SK-N-MC (cell line): ENCODE data around the gene SPPL2A.

Experiments
- DNase-seq: peaks from one replicate; pipeline ENCODE4 v3.0.0-alpha.2; 2011; ENCODE audit warnings: low read depth, low spot score
- H3K27ac ChIP-seq: fragments of 200-600 bp; sonication (generic); 2 replicates; pipeline ENCODE4 v1.5.1; 2016; ENCODE audit warnings: mixed run types
- H3K36me3 ChIP-seq: fragments of 200-600 bp; sonication (generic); 2 replicates; pipeline ENCODE4 v1.6.1; 2017; ENCODE audit warnings: antibody characterized with exemption, low read length, mixed read lengths; ENCODE audit not compliant: insufficient read depth
- H3K4me3 ChIP-seq: fragments of 200-600 bp; sonication (generic); 2 replicates; pipeline ENCODE4 v1.5.1; 2016
- H3K9ac ChIP-seq: fragments of 200-600 bp; sonication (generic); 2 replicates; pipeline ENCODE4 v1.8.0; 2017; ENCODE audit warnings: mixed run types, mixed read lengths; ENCODE audit not compliant: insufficient read length
- H3K9me3 ChIP-seq: fragments of 200-600 bp; sonication (generic); 2 replicates; pipeline ENCODE4 v1.6.1; 2017; ENCODE audit warnings: low read depth, mild to moderate bottlenecking, antibody characterized with exemption, low read length, moderate library complexity, mixed read lengths
- EZH2 ChIP-seq: fragments of 200-600 bp; sonication (generic); IDR thresholded peaks from one replicate; pipeline ENCODE4 v1.6.1; 2017; ENCODE audit warnings: antibody characterized with exemption
- FOXP2 ChIP-seq: optimal IDR thresholded peaks from 2 replicates; pipeline ENCODE3; 2011; ENCODE audit warnings: mild to moderate bottlenecking, moderate library complexity; ENCODE audit not compliant: insufficient read depth; ENCODE audit errors: extremely low read length, control extremely low read depth
- POLR2AphosphoS5 ChIP-seq: IDR thresholded peaks from 2 replicates; pipeline ENCODE4 v1.6.1; 2012; ENCODE audit warnings: mild to moderate bottlenecking, low read depth, low read length, borderline replicate concordance

Gene SPPL2A

GRCh38 chr15:50753463-50753862, 12.0 kb downstream of the SPPL2A start:
- no peak overlapping the region for H3K4me3 ChIP-seq
- peaks cover 5% of the 10 kb centered on the region; the same call in 1 of the 2 replicates for H3K36me3 ChIP-seq
- H3K27ac ChIP-seq, result peak overlapping the region; percentile 62
- DNase-seq, result no peak
- no peak for TF ChIP-seq POLR2AphosphoS5
- no peak for TF ChIP-seq FOXP2
- TF ChIP-seq EZH2, result no peak
- H3K9me3 ChIP-seq, result no peaks in the 10 kb centered on the region
- H3K9ac ChIP-seq, result no peak overlapping the region

DNA sequence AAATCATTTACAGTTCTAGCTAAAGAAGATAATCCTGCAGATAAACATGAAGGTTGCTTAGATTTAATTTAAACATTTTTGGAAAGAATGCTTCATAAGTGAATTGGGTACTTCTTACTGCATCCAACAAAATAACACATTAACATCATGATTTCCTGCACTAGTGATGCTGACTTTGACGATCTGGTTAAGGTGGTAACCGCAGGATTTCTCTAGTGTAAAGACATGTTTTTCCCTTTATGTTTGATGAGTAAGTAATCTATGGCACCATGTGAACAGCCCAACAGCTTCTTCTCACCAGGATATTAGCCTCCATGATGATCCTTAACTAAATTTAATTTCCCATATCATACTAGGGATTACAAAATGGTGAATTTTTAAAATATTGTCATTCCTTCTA, 14.1 kb downstream of the SPPL2A start:
- Histone ChIP-seq H3K9me3 (no peaks in the 10 kb centered on the region), H3K27ac (no peak overlapping the region), H3K9ac (no peak overlapping the region), H3K36me3 (peaks cover 6% of the 10 kb centered on the region), H3K4me3 (no peak overlapping the region)
- TF ChIP-seq FOXP2, result no peak
- no peak for TF ChIP-seq POLR2AphosphoS5
- no peak for TF ChIP-seq EZH2
- DNase-seq, result no peak

DNA sequence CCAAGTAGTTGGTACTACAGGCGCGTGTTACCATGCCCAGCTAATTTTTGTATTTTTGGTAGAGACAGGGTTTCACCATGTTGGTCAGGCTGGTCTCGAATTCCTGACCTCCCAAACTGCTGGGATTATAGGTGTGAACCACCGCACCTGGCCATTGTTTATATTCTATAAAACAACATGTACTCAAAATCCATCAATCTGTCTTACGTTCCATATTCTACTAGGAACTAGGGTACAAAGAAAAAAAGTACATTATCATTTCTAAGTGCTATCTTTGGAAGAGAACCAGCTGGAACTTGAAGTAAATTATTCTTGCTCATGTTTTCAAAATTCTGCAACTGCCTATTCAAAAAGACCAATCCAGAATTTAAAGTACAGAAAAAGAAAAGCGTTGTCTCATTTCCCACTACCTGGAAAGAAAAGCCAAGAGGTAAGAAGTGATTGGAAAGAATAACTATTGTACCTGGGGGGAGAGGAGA, 15.2 kb downstream of the SPPL2A start:
- Histone ChIP-seq H3K27ac (no peak overlapping the region), H3K4me3 (no peak overlapping the region), H3K9me3 (no peaks in the 10 kb centered on the region), H3K9ac (no peak overlapping the region), H3K36me3 (peaks cover 8% of the 10 kb centered on the region)
- TF ChIP-seq POLR2AphosphoS5, result no peak
- TF ChIP-seq EZH2, result no peak
- TF ChIP-seq FOXP2, result no peak
- no peak for DNase-seq

GRCh38 chr15:50747523-50747922, 18.0 kb downstream of the SPPL2A start:
- no peak overlapping the region for H3K27ac ChIP-seq
- H3K36me3 ChIP-seq, result peaks cover 8% of the 10 kb centered on the region
- TF ChIP-seq FOXP2 (no peak), POLR2AphosphoS5 (no peak), EZH2 (no peak)
- no peak overlapping the region for H3K4me3 ChIP-seq
- H3K9me3 ChIP-seq, result no peaks in the 10 kb centered on the region
- DNase-seq, result no peak
- H3K9ac ChIP-seq, result no peak overlapping the region

- no peak for DNase-seq
- Histone ChIP-seq H3K36me3 (peaks cover 11% of the 10 kb centered on the region), H3K27ac (no peak overlapping the region), H3K9ac (no peak overlapping the region), H3K4me3 (no peak overlapping the region), H3K9me3 (no peaks in the 10 kb centered on the region)
- TF ChIP-seq FOXP2 (no peak), EZH2 (no peak), POLR2AphosphoS5 (no peak)
Measured at GRCh38 chr15:50744601-50745000, 20.9 kb downstream of the SPPL2A start.

GRCh38 chr15:50740955-50741354, 24.6 kb downstream of the SPPL2A start:
- no peaks in the 10 kb centered on the region for H3K9me3 ChIP-seq
- no peak overlapping the region for H3K27ac ChIP-seq
- H3K4me3 ChIP-seq, result no peak overlapping the region
- H3K36me3 ChIP-seq, result peaks cover 11% of the 10 kb centered on the region
- DNase-seq, result no peak
- no peak overlapping the region for H3K9ac ChIP-seq
- TF ChIP-seq POLR2AphosphoS5, result no peak
- TF ChIP-seq FOXP2, result no peak
- TF ChIP-seq EZH2, result no peak

DNA sequence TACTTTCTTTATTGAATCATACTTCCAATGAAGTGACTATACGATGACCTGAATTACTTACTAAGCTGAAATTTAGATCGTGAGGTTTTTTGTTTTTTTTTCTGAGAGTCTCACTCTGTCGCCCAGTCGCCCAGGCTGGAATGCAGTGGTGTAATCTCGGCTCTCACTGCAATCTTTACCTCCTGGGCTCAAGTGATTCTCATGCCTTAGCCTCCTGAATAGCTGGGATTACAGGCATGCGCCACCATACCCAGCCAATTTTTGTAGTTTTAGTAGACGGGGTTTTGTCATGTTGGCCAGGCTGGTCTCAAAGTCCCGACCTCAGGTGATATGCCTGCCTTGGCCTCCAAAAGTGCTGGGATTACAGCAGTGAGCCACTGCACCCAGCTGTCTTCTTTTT, 28.7 kb downstream of the SPPL2A start:
- TF ChIP-seq POLR2AphosphoS5, result no peak
- no peak for TF ChIP-seq EZH2
- TF ChIP-seq FOXP2, result no peak
- no peaks in the 10 kb centered on the region for H3K9me3 ChIP-seq
- H3K4me3 ChIP-seq, result no peak overlapping the region
- H3K9ac ChIP-seq, result no peak overlapping the region
- DNase-seq, result no peak
- peaks cover 39% of the 10 kb centered on the region for H3K36me3 ChIP-seq
- no peak overlapping the region for H3K27ac ChIP-seq

GRCh38 chr15:50735156-50735555, 30.4 kb downstream of the SPPL2A start:
- no peak overlapping the region for H3K4me3 ChIP-seq
- DNase-seq, result no peak
- H3K9me3 ChIP-seq, result no peaks in the 10 kb centered on the region
- H3K36me3 ChIP-seq, result peaks cover 39% of the 10 kb centered on the region
- no peak overlapping the region for H3K27ac ChIP-seq
- H3K9ac ChIP-seq, result no peak overlapping the region
- TF ChIP-seq POLR2AphosphoS5 (no peak), FOXP2 (no peak), EZH2 (no peak)

DNA sequence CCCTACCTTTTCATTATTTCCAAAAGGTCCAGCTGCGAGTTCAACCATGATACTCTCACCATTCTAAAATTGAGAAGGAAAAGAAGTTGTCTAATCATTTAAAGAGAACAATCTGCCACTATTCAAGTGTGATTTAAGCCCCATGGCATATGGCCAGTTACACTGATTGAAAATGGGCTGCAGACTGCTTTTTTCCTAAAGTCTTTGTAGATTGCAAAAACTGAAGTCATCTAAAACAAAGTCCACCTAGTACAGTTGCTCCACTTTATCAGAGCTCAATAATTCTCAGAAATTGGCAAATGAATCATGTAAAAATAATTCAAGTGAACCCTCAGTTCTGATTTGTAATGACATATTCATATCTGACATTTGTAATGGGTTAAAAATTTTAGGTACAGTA, 39.2 kb downstream of the SPPL2A start:
- no peak overlapping the region for H3K4me3 ChIP-seq
- DNase-seq, result no peak
- peaks cover 28% of the 10 kb centered on the region for H3K36me3 ChIP-seq
- no peaks in the 10 kb centered on the region for H3K9me3 ChIP-seq
- no peak overlapping the region for H3K27ac ChIP-seq
- no peak for TF ChIP-seq POLR2AphosphoS5
- no peak for TF ChIP-seq EZH2
- no peak for TF ChIP-seq FOXP2
- H3K9ac ChIP-seq, result no peak overlapping the region
